Midbrain (tissue), 1 donor: ENCODE results near the gene RNMT.
A peak's percentile ranks its signal among the peaks of the same experiment; 100 is the strongest.
"Not testable (repeated sequence)": the region's sequence is repeated elsewhere in the genome, so short reads cannot be mapped to it uniquely, and the experiment has no call there.

Experiments
- DNase-seq: peaks from one replicate; lab custom pipeline; 2025; lab: John Stamatoyannopoulos, UW

Gene RNMT

GRCh38 chr18:13735681-13736080 is 9.2 kb downstream of the RNMT start:
- no peak for DNase-seq

GRCh38 chr18:13745696-13746095 is 19.2 kb downstream of the RNMT start:
- DNase-seq, result no peak

- no peak for DNase-seq
These were observed 20.2 kb downstream of the RNMT start for GRCh38 chr18:13746633-13747032.

GRCh38 chr18:13751599-13751998 is 25.1 kb downstream of the RNMT start:
- not testable (repeated sequence) for DNase-seq

GRCh38 chr18:13756261-13756660 is 29.8 kb downstream of the RNMT start:
- DNase-seq, result no peak

- no peak for DNase-seq
These were observed 30.2 kb downstream of the RNMT start for GRCh38 chr18:13756671-13757070.

GRCh38 chr18:13758622-13759021 is 32.1 kb downstream of the RNMT start:
- DNase-seq, result no peak

- DNase-seq, result no peak
These were observed 33.6 kb downstream of the RNMT start for GRCh38 chr18:13760047-13760446.

GRCh38 chr18:13762690-13763439 is 36.4 kb downstream of the RNMT start:
- DNase-seq, result no peak

GRCh38 chr18:13775058-13775457 is 48.6 kb downstream of the RNMT start:
- no peak for DNase-seq

GRCh38 chr18:13791181-13791580 is 64.7 kb downstream of the RNMT start:
- DNase-seq, result no peak

GRCh38 chr18:13793819-13794218 is 67.3 kb downstream of the RNMT start:
- DNase-seq, result no peak

GRCh38 chr18:13796515-13796914 is 70.0 kb downstream of the RNMT start:
- no peak for DNase-seq

- no peak for DNase-seq
These were observed 70.7 kb downstream of the RNMT start for GRCh38 chr18:13797157-13797611.

- DNase-seq, result no peak
These were observed 72.9 kb downstream of the RNMT start for GRCh38 chr18:13799396-13799795.

GRCh38 chr18:13800505-13801259 is 74.2 kb downstream of the RNMT start:
- peak; percentile 72 for DNase-seq

GRCh38 chr18:13801260-13801601 is 74.8 kb downstream of the RNMT start:
- no peak for DNase-seq

- no peak for DNase-seq
These were observed 77.8 kb downstream of the RNMT start for GRCh38 chr18:13804305-13804704.

GRCh38 chr18:13808294-13809042 is 82.0 kb downstream of the RNMT start:
- DNase-seq, result no peak

GRCh38 chr18:13809043-13809430 is 82.6 kb downstream of the RNMT start:
- no peak for DNase-seq

GRCh38 chr18:13809531-13810255 is 83.2 kb downstream of the RNMT start:
- DNase-seq, result no peak

- DNase-seq, result no peak
These were observed 84.5 kb downstream of the RNMT start for GRCh38 chr18:13810950-13811485.
